DMS53 (cell line): ENCODE results near the gene HNRNPUL1.

ENCODE experiments used
- DNase-seq: peaks from one replicate; lab custom pipeline; 2025; lab: John Stamatoyannopoulos, UW

The HNRNPUL1 gene

DNA sequence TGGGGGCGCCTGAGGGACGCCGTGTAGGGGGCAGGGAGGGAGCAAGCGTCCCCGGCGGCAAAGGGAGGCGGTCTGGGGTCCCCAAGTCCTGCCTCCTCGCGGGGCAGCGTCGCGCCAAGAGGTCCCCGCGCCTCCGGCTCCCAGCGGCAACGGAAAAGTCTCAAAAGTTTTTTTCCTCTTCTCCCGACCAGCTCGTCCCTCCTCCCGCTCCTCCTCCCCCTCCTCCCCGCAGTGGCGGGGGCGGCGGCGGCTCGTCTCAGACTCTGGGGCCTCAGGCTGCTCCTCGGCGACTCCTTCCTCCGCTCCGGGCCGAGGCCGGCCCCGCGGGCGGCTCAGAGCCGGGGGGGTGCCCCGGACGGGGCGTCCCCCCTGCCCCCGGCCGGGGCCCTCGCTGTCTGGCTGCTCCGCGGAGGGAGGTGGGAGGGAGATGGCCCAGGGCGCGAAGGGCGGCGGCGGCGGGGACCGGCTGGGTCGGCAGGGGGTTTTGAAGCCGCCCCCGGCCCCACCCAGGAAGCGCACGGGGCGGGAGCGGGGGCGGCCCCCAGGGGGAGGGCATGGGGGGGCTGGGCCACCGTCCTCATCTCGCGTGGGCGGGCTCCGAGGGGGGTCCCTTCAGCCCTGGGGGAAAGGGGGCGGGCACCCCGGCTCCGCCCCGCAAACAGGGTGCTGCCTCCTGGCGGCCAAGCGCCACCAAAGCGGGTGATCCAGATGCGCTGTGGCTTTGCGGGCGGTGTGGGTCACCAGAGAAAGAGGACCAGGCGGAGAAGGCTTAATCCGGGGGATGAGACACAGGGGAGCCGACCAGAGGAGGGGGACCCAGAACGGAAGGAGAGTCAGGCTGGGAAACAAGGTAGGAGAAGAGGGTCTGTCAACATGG is 89.5 kb downstream of the HNRNPUL1 start, which contains the start of gene TGFB1:
TGFB1 (minus strand) TSS at position 457 of the 877 bp plus-strand sequence. CDS start 878 bp downstream, outside the sequence.
- peak; percentile 91 for DNase-seq

- no peak for DNase-seq
Measured at GRCh38 chr19:41354343-41354953, 90.3 kb downstream of the HNRNPUL1 start.

DNA sequence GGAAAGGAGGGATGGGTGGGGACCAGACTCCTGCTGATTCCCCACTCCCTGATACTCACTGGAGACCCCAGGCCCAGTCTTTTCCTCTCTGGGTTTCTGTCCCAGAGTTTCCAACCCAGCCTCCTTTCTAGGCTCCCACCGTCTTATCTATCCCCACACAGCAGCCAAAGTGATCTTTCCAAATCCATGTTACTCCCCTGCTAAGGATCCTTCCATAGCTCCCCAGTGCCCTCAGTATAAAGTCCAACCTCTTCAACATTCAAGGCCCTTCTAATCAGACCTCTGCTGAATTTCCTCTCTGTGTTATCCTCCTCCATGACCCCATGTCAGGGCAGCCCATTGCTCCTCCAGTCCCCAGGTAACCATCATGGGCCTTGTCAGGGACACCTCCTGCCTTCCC is 90.9 kb downstream of the HNRNPUL1 start:
- no peak for DNase-seq

- DNase-seq, result no peak
Measured at GRCh38 chr19:41355802-41356201, 91.6 kb downstream of the HNRNPUL1 start.

DNA sequence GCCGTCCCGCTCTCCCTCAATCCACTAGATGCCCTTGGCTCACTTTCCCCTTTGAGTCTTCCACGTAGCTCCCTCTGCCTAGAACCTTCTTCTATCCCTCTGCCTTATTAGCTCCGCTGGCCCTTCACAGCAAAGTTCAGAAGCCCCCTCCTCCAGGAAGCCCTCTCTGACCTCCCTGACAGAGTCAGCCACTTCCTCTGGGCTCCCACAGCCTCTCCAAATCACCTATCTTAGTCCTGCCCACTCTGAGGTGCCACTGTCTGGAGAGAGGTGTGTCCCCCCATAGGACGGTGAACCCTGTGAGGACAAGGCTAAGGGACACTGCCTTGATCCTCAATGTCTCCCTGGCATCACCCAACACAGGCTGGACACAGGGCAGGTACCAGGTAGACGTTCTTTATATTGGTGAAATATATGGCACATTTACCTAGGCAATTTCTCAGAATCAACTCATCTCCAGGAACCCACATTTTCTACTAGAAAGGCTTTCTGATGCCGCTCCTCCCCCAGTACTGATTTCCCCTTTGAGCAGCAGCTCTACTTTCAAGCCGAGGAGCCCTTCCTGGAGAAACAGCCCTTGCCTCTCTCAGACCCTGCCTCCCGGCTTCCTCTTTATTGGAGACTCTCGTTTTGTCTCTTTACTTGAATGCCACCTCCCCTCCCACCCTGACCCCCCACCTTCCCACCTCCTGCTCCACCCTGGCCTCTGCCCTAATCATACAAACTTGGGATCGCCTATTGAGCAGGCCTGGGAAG is 93.0 kb downstream of the HNRNPUL1 start:
- DNase-seq, result no peak
